H9 (cell line): Measurements from ENCODE around the gene GOT1. TPM values are rescaled to one million over a fixed set of nuclear protein-coding genes. Genes with fewer than 3 reads are reported as not detected.

Source experiments
- DNase-seq: peaks from one replicate; pipeline ENCODE4 v3.0.0-alpha.2; 2017
- H2AFZ ChIP-seq: one replicate; pipeline ENCODE4 v1.6.1; 2013; ENCODE audit warnings: mild to moderate bottlenecking, low read length, control low read depth, moderate library complexity
- H2AK5ac ChIP-seq: 2 replicates; pipeline ENCODE4 v1.6.1; 2013; ENCODE audit warnings: low read length, control low read depth, mixed read lengths; ENCODE audit not compliant: insufficient read length
- H2BK120ac ChIP-seq: one replicate; pipeline ENCODE4 v1.6.1; 2013; ENCODE audit warnings: low read depth, mild to moderate bottlenecking, low read length, control low read depth, inconsistent platforms; ENCODE audit not compliant: poor library complexity, severe bottlenecking
- H2BK12ac ChIP-seq: 2 replicates; pipeline ENCODE4 v1.6.1; 2013; ENCODE audit warnings: low read length, control low read depth, mixed read lengths, low read depth; ENCODE audit not compliant: insufficient read length
- H2BK15ac ChIP-seq: 2 replicates; pipeline ENCODE4 v1.6.1; 2013; ENCODE audit warnings: low read depth, low read length, control low read depth
- H2BK20ac ChIP-seq: one replicate; pipeline ENCODE4 v1.6.1; 2013; ENCODE audit warnings: low read depth, mild to moderate bottlenecking, low read length, control low read depth, inconsistent platforms; ENCODE audit not compliant: poor library complexity, severe bottlenecking
- H2BK5ac ChIP-seq: 2 replicates; pipeline ENCODE4 v1.6.1; 2013; ENCODE audit warnings: low read length, control low read depth, mixed read lengths; ENCODE audit not compliant: insufficient read length
- H3K14ac ChIP-seq: 2 replicates; pipeline ENCODE4 v1.6.1; 2013; ENCODE audit warnings: low read length, control low read depth; ENCODE audit not compliant: insufficient read depth
- H3K18ac ChIP-seq: 2 replicates; pipeline ENCODE4 v1.6.1; 2013; ENCODE audit warnings: low read depth, mild to moderate bottlenecking, mixed read lengths, low read length, control low read depth; ENCODE audit not compliant: insufficient read length
- H3K23ac ChIP-seq: 2 replicates; pipeline ENCODE4 v1.6.1; 2013; ENCODE audit warnings: low read length, control low read depth, mixed read lengths, low read depth; ENCODE audit not compliant: insufficient read length
- H3K23me2 ChIP-seq: 2 replicates; pipeline ENCODE4 v1.6.1; 2013; ENCODE audit warnings: low read depth, mild to moderate bottlenecking, mixed read lengths, low read length, control low read depth; ENCODE audit not compliant: insufficient read length, poor library complexity, severe bottlenecking
- H3K27ac ChIP-seq: 2 replicates; pipeline ENCODE4 v1.5.1; 2013; ENCODE audit warnings: low read length, control low read depth, mixed read lengths, low read depth; ENCODE audit not compliant: insufficient read length
- H3K27me3 ChIP-seq: 2 replicates; pipeline ENCODE4 v1.6.1; 2013; ENCODE audit warnings: low read length, control low read depth, inconsistent platforms; ENCODE audit not compliant: insufficient read depth
- H3K4ac ChIP-seq: 2 replicates; pipeline ENCODE4 v1.6.1; 2013; ENCODE audit warnings: low read depth, mild to moderate bottlenecking, control low read depth, inconsistent platforms, low read length, moderate library complexity
- H3K4me1 ChIP-seq: 2 replicates; pipeline ENCODE4 v1.6.1; 2013; ENCODE audit warnings: low read length, control low read depth, inconsistent platforms; ENCODE audit not compliant: insufficient read depth
- H3K4me2 ChIP-seq: 2 replicates; pipeline ENCODE4 v1.6.1; 2013; ENCODE audit warnings: low read length, control low read depth, mixed read lengths; ENCODE audit not compliant: insufficient read length, insufficient read depth
- H3K56ac ChIP-seq: 2 replicates; pipeline ENCODE4 v1.6.1; 2013; ENCODE audit warnings: low read depth, mild to moderate bottlenecking, mixed read lengths, low read length, control low read depth; ENCODE audit not compliant: insufficient read length
- H3K79me1 ChIP-seq: 2 replicates; pipeline ENCODE4 v1.6.1; 2013; ENCODE audit warnings: low read depth, mild to moderate bottlenecking, moderate library complexity, low read length, control low read depth, inconsistent platforms; ENCODE audit not compliant: insufficient read depth, poor library complexity, severe bottlenecking
- H3K79me2 ChIP-seq: 2 replicates; pipeline ENCODE4 v1.6.1; 2013; ENCODE audit warnings: low read length, control low read depth, inconsistent platforms; ENCODE audit not compliant: insufficient read depth
- H3K9ac ChIP-seq: 2 replicates; pipeline ENCODE4 v1.6.1; 2013; ENCODE audit warnings: low read length, control low read depth, mixed read lengths; ENCODE audit not compliant: insufficient read length; ENCODE audit errors: extremely low read depth
- H3K9me3 ChIP-seq: one replicate; pipeline ENCODE4 v1.6.1; 2013; ENCODE audit warnings: low read depth, low read length, inconsistent platforms; ENCODE audit not compliant: control insufficient read depth
- H3T11ph ChIP-seq: one replicate; pipeline ENCODE4 v1.6.1; 2013; ENCODE audit warnings: mild to moderate bottlenecking, low read length, control low read depth, inconsistent platforms
- H4K20me1 ChIP-seq: one replicate; pipeline ENCODE4 v1.6.1; 2013; ENCODE audit not compliant: control insufficient read depth, insufficient read length, insufficient read depth
- H4K5ac ChIP-seq: 2 replicates; pipeline ENCODE4 v1.6.1; 2013; ENCODE audit warnings: low read depth, mild to moderate bottlenecking, mixed read lengths, low read length, control low read depth; ENCODE audit not compliant: insufficient read length
- H4K8ac ChIP-seq: replicated peaks from 2 replicates; pipeline ENCODE4 v1.6.1; 2013; ENCODE audit warnings: low read length, control low read depth, mixed read lengths, low read depth; ENCODE audit not compliant: insufficient read length
- H4K91ac ChIP-seq: 2 replicates; pipeline ENCODE4 v1.6.1; 2013; ENCODE audit warnings: low read depth, mild to moderate bottlenecking, moderate library complexity, mixed read lengths, low read length, control low read depth; ENCODE audit not compliant: insufficient read length
- H3K27ac Mint-ChIP-seq, 3 experiments: 2 replicates in 2 of 3; 3 replicates in 1 of 3; pipeline ENCODE4 v1.8.0; 2020 to 2021; ENCODE audit warnings: mixed read lengths in 3 of 3, mild to moderate bottlenecking in 1 of 3, moderate library complexity in 1 of 3
- H3K27me3 Mint-ChIP-seq: 2 replicates; pipeline ENCODE4 v1.8.0; 2021; ENCODE audit warnings: low read depth, mild to moderate bottlenecking, moderate library complexity, mixed read lengths
- H3K36me3 Mint-ChIP-seq, 3 experiments: 2 replicates in 2 of 3; 3 replicates in 1 of 3; pipeline ENCODE4 v1.8.0; 2020 to 2021; ENCODE audit warnings: low read depth in 3 of 3, mixed read lengths in 3 of 3; ENCODE audit not compliant: insufficient read depth in 1 of 3
- H3K4me1 Mint-ChIP-seq, 2 experiments: 2 replicates each; pipeline ENCODE4 v1.8.0; 2020; ENCODE audit warnings: mixed read lengths in 2 of 2
- H3K4me3 Mint-ChIP-seq, 2 experiments: 2 replicates in 1 of 2; 3 replicates in 1 of 2; pipeline ENCODE4 v1.8.0; 2020 to 2021; ENCODE audit warnings: mild to moderate bottlenecking in 2 of 2, mixed read lengths in 2 of 2, moderate library complexity in 1 of 2
- H3K9me3 Mint-ChIP-seq, 2 experiments: 2 replicates in 1 of 2; 3 replicates in 1 of 2; pipeline ENCODE4 v1.8.0; 2020; ENCODE audit warnings: mild to moderate bottlenecking in 2 of 2, mixed read lengths in 2 of 2, moderate library complexity in 1 of 2
- CTCF ChIP-seq: fragments of 200-600 bp; sonication (generic); conservative IDR thresholded peaks from 3 replicates; pipeline ENCODE4 v1.8.0; 2021; ENCODE audit warnings: antibody characterized with exemption, mild to moderate bottlenecking
- WGBS: extraction: QIAGEN DNeasy Blood & Tissue Kit; methylation state at CpG from one replicate; pipeline ENCODE4 v1.1.7; 2013; ENCODE audit warnings: missing lambda C conversion rate, low lambda C conversion rate, mixed read lengths; ENCODE audit not compliant: insufficient read length; ENCODE audit errors: extremely low coverage; 5-methylcytosine and 5-hydroxymethylcytosine counted together
- total RNA-seq: library from RNA; stranded (reverse); gene quantifications from 2 replicates; pipeline ENCODE4 v1.2.1, GENCODE V29; 2021

The GOT1 gene
- total RNA-seq, 1 experiment from 2014 or later, result 43.3 TPM

- no peaks in the 10 kb centered on the region; the same call in 1 of the 2 replicates for H3K4me1 ChIP-seq
- H3K79me2 ChIP-seq, result peaks cover 6% of the 10 kb centered on the region; the same call in 1 of the 2 replicates
- H3K4me1 Mint-ChIP-seq, result peaks cover 6 to 21% of the 10 kb centered on the region in 2 experiments
- H4K91ac ChIP-seq, result no peak overlapping the region
- H3K27me3 ChIP-seq, result no peaks in the 10 kb centered on the region
- no CpG with 5 or more reads among the region's 1 CpG for WGBS
- H3K14ac ChIP-seq, result no peak overlapping the region
- H4K8ac ChIP-seq, result no peak overlapping the region
- H4K20me1 ChIP-seq, result no peaks in the 10 kb centered on the region
- H2BK20ac ChIP-seq, result no peak overlapping the region
- H3K23ac ChIP-seq, result no peak overlapping the region
- no peak overlapping the region for H2AFZ ChIP-seq
- no peak overlapping the region for H3T11ph ChIP-seq
- H2BK15ac ChIP-seq, result no peak overlapping the region
- H3K27ac Mint-ChIP-seq, result no peak overlapping the region; a peak in 1 of 7 replicates
- DNase-seq, result no peak
- no peak overlapping the region for H3K56ac ChIP-seq
- H4K5ac ChIP-seq, result no peak overlapping the region
- H3K4me2 ChIP-seq, result no peak overlapping the region
- H3K23me2 ChIP-seq, result peaks cover 7% of the 10 kb centered on the region
- H2BK120ac ChIP-seq, result no peak overlapping the region
- H3K9me3 ChIP-seq, result no peaks in the 10 kb centered on the region
- H3K4me3 Mint-ChIP-seq, result no peak overlapping the region
- H3K27ac ChIP-seq, result no peak overlapping the region
- H3K18ac ChIP-seq, result no peak overlapping the region
- H3K4ac ChIP-seq, result no peak overlapping the region
- no peak overlapping the region for H3K9ac ChIP-seq
- H2BK12ac ChIP-seq, result no peak overlapping the region
- no peaks in the 10 kb centered on the region for H3K9me3 Mint-ChIP-seq
- H3K36me3 Mint-ChIP-seq, result peaks cover 4 to 20% (median 14%) of the 10 kb centered on the region in 3 experiments; a peak in 5 of 7 replicates
- no peak overlapping the region for H2AK5ac ChIP-seq
- no peak overlapping the region for H2BK5ac ChIP-seq
- no peaks in the 10 kb centered on the region for H3K27me3 Mint-ChIP-seq
- peaks cover 10% of the 10 kb centered on the region for H3K79me1 ChIP-seq
- TF ChIP-seq CTCF, result no peak
Measured at GRCh38 chr10:99425204-99425603, 5.2 kb downstream of the GOT1 start.
